ENCODE data around the gene NDRG4.

GRCh38 chr16:58509256-58510096 lies 9.5 kb downstream of the NDRG4 start:
- TF ChIP-seq CTCF (IDR thresholded peaks at IDR 0.05) (no peak), EZH2 (IDR thresholded peaks at IDR 0.05; ENCODE audit: borderline replicate concordance, insufficient read depth, low read depth, low read length, poor library complexity, severe bottlenecking) (no peak)
